ENCODE data around the gene CD300LB. TPM values are rescaled to one million over a fixed set of nuclear protein-coding genes. Genes with fewer than 3 reads are reported as not detected.
A peak's percentile ranks its signal among the peaks of the same experiment; 100 is the strongest.

The CD300LB gene
- total and polyA plus RNA-seq, 12 donors, result 0.14 to 1.7 (median 0.25) TPM; not detected in 5

DNA sequence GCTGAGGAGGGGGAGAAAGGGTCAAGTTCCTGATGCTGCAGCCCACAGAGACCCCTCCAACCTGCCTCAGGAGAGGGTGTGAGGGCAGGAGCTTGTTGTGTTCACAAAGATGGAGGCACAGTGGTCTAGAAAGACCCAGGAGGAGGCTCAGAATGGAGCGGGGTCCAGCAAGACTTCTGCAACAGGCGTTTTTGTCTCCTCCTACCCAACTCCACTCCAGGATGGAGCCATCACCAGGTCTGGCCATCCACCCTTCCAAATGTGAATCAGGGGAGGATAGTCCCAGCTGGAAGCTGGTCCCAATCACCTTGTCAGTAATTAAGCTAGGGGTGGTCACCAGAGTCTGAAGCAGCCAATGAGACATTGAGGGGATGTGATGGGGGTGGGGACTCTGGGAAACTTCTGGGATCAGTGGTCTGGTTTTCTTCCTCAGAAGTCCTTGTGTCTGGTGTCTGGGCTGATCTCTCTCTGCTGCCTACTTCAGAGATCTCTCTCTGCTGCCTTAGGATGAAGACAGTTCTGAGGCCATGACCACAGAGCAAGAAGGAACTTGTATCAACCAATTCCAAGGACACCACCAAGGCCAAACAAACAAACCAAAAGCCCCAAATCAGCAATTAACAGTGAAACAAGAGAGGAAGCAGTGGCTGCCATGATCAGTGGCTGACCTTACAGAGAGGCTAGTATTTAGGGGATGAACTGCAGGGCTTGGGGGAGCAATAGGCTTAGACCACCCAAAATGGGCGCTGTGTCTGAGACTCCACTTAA lies 14.5 kb downstream of the CD300LB start:
- 86 to 87% methylated on average over 3 of the region's 3 CpGs for WGBS, 2 donors
- H3K27me3 ChIP-seq, result peaks cover 0 to 13% (median 2%) of the 10 kb centered on the region in 7 donors
- H3K27ac ChIP-seq, result peak overlapping the region in 1 of 10 donors; percentile 47
- H3K9me3 ChIP-seq, result peaks cover 0 to 5% (median 0%) of the 10 kb centered on the region in 11 donors
- TF ChIP-seq, protein P1, sequence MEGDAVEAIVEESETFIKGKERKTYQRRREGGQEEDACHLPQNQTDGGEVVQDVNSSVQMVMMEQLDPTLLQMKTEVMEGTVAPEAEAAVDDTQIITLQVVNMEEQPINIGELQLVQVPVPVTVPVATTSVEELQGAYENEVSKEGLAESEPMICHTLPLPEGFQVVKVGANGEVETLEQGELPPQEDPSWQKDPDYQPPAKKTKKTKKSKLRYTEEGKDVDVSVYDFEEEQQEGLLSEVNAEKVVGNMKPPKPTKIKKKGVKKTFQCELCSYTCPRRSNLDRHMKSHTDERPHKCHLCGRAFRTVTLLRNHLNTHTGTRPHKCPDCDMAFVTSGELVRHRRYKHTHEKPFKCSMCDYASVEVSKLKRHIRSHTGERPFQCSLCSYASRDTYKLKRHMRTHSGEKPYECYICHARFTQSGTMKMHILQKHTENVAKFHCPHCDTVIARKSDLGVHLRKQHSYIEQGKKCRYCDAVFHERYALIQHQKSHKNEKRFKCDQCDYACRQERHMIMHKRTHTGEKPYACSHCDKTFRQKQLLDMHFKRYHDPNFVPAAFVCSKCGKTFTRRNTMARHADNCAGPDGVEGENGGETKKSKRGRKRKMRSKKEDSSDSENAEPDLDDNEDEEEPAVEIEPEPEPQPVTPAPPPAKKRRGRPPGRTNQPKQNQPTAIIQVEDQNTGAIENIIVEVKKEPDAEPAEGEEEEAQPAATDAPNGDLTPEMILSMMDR (IDR thresholded peaks at IDR 0.05), result no peak
- H3K4me3 ChIP-seq, result no peak overlapping the region
- no peak for DNase-seq
- H3K4me1 ChIP-seq, result peaks cover 0 to 40% (median 0%) of the 10 kb centered on the region in 9 donors
- ATAC-seq, result no peak
- intact Hi-C loops (cut with DNase I), result no loop called here
- no peaks in the 10 kb centered on the region for H3K36me3 ChIP-seq

DNA sequence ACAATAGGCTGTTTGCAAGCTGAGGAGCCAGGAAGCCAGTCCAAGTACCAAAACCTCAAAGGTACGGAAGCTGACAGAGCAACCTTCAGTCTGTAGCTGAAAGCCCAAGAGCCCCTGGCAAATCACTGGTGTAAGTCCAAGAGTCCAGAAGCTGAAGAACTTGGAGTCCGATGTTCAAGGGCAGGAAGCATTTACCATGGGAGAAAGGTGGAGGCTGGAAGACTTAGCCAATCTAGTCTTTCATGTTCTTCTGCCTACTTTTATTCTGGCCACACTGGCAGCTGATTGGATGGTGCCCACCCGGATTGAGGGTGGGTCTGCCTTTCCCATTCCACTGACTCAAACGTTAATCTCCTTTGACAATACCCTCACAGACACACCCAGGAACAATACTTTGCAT lies 15.3 kb downstream of the CD300LB start:
- Histone ChIP-seq H3K36me3 (no peaks in the 10 kb centered on the region), H3K4me3 (no peak overlapping the region), H3K4me1 (peaks cover 0 to 36% (median 0%) of the 10 kb centered on the region in 9 donors), H3K27me3 (peaks cover 0 to 17% (median 0%) of the 10 kb centered on the region in 7 donors), H3K27ac (no peak overlapping the region), H3K9me3 (peaks cover 0 to 5% (median 0%) of the 10 kb centered on the region in 11 donors)
- ATAC-seq (no peak), DNase-seq (no peak)
- TF ChIP-seq, protein P1 (IDR thresholded peaks at IDR 0.05), result no peak
- 77 to 78% methylated on average over 4 of the region's 4 CpGs for WGBS, 2 donors
- intact Hi-C loops (cut with DNase I), result no loop called here

DNA sequence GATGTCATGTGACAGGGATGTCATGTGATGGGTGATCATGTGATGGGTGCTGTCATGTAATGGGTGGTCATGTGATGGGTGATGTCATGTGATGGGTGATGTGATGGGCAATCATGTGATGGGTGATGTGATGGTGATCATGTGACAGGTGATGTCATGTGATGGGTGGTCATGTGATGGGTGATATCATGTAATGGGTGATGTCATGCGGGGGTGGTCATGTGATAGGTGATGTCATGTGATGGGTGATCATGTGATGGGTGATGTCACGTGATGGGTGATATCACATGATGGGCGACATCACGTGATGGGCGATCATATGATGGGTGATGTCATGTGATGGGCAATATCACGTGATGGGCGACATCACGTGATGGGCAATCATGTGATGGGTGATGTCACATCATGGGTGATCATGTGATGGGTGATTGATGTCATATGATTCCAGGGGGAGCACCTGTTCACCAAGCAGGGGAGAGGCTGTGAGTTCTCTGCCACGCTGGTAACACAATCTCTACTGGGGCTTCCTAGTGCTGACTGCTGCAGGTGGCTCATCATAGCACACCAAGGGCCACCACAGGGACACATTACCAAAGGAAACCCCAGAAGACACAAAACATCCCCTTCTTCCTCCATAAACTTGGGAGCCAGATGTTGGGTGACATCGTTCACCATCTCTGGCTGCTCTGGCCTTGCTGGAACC lies 16.5 kb downstream of the CD300LB start:
- H3K27me3 ChIP-seq, result peaks cover 0 to 17% (median 0%) of the 10 kb centered on the region in 7 donors
- H3K36me3 ChIP-seq, result no peaks in the 10 kb centered on the region
- peaks cover 0 to 28% (median 0%) of the 10 kb centered on the region in 9 donors for H3K4me1 ChIP-seq
- DNase-seq, result no peak
- intact Hi-C loops (cut with DNase I), result no loop called here
- 93 to 95% methylated on average over 10 of the region's 10 CpGs for WGBS, 2 donors
- no peak for ATAC-seq
- TF ChIP-seq, protein P1 (IDR thresholded peaks at IDR 0.05), result no peak
- H3K4me3 ChIP-seq, result no peak overlapping the region
- no peak overlapping the region for H3K27ac ChIP-seq
- H3K9me3 ChIP-seq, result peaks cover 0 to 5% (median 0%) of the 10 kb centered on the region in 11 donors

DNA sequence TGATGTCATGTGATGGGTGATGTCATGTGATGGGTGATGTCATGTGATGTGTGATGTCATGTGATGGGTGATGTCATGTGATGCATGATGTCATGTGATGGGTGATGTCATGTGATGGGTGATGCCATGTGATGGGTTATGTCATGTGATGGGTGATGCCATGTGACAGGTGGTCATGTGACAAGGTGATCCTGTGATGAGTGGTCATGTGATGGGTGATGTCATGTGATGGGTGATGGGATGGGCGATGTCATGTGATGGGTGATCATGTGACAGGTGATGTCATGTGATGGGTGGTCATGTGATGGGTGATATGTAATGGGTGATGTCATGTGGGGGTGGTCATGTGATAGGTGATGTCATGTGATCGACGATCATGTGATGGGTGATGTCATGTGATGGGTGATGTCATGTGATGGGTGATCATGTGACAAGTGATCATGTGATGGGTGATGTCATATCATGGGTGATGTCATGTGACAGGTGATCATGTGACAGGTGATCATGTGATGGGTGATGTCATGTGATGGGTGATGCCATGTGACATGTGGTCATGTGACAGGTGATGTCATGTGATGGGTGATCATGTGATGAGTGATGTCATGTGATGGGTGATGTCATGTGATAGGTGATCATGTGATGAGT lies 17.2 kb downstream of the CD300LB start:
- Histone ChIP-seq H3K4me3 (no peak overlapping the region), H3K27ac (no peak overlapping the region), H3K9me3 (peaks cover 0 to 5% (median 0%) of the 10 kb centered on the region in 11 donors), H3K27me3 (peaks cover 0 to 17% (median 0%) of the 10 kb centered on the region in 7 donors), H3K4me1 (peaks cover 0 to 22% (median 0%) of the 10 kb centered on the region in 9 donors), H3K36me3 (no peaks in the 10 kb centered on the region)
- TF ChIP-seq, protein P1 (IDR thresholded peaks at IDR 0.05), result no peak
- ATAC-seq, result no peak
- DNase-seq, result no peak
- WGBS, 2 donors, result 27 to 80% methylated on average over 3 of the region's 3 CpGs
- intact Hi-C loops (cut with DNase I), result no loop called here
